ENCODE results near the gene NAT16. TPM values are rescaled to one million over a fixed set of nuclear protein-coding genes. Genes with fewer than 3 reads are reported as not detected.

The NAT16 gene
- total and polyA plus RNA-seq, 2 of the 4 experiments (the other 2 are of a cell fraction), result 0.05 TPM; not detected in 1

- H2BK15ac ChIP-seq (ENCODE audit: low read depth, low read length), result no peak within 1 kb of the TSS; the same call in 2 of the 3 replicates
- TF ChIP-seq RFX5 (IDR thresholded peaks at IDR 0.05; ENCODE audit: low read depth, low read length) (no peak), CEBPB (IDR thresholded peaks at IDR 0.05; ENCODE audit: low read depth, low read length) (no peak), NFE2L2 (IDR thresholded peaks at IDR 0.05; ENCODE audit: low read depth, low read length) (no peak), ELK1 (IDR thresholded peaks at IDR 0.05; ENCODE audit: borderline replicate concordance, low read depth, low read length) (no peak), MXI1 (IDR thresholded peaks at IDR 0.05; ENCODE audit: borderline replicate concordance, low read depth, low read length) (0 out of 2 replicates have a peak, but pooled peaks have one; percentile 11), USF2 (IDR thresholded peaks at IDR 0.05; ENCODE audit: low read depth, low read length) (0 out of 2 replicates have a peak, but pooled peaks have one; percentile 21), CHD1 (IDR thresholded peaks at IDR 0.05; ENCODE audit: low read depth, low read length) (no peak), MAZ (IDR thresholded peaks at IDR 0.05; ENCODE audit: borderline replicate concordance, low read depth, low read length) (peak; percentile 95)
- peak within 1 kb of the TSS; percentile 93 for H3K9ac ChIP-seq (ENCODE audit: low read depth, low read length)
- H3K9me3 ChIP-seq (ENCODE audit: control insufficient read depth, insufficient read depth, low read length), result no peaks in the 10 kb centered on the region
- in situ Hi-C loops (cut with MboI; ENCODE audit: low sequenced_read_pairs) (no loop called here), intact Hi-C loops (cut with micrococcal nuclease) (no loop called here), dilution Hi-C loops (cut with HindIII; ENCODE audit: low sequenced_read_pairs, unreplicated experiment) (no loop called here)
- H3K56ac ChIP-seq (ENCODE audit: extremely low read depth, insufficient read depth, low read length), result peak within 1 kb of the TSS; percentile 71
- H4K91ac ChIP-seq (ENCODE audit: insufficient read depth, low read depth, low read length), result peak within 1 kb of the TSS; percentile 88
- WGBS, 2 experiments (ENCODE audit: extremely low coverage in 2 of 2, insufficient read length in 1 of 2), result 2% methylated on average over 19 of the region's 51 CpGs; no CpG with 5 or more reads in 1 of the 2 experiments
- peak within 1 kb of the TSS; percentile 86 for H3K18ac ChIP-seq (ENCODE audit: low read depth, low read length)
- H4K5ac ChIP-seq (ENCODE audit: low read depth, low read length), result peak within 1 kb of the TSS; percentile 39
- peak within 1 kb of the TSS; percentile 78 for H3K14ac ChIP-seq (replicated peaks; ENCODE audit: low read depth, low read length)
- H3K4ac ChIP-seq (ENCODE audit: low read depth, low read length), result peak within 1 kb of the TSS; percentile 84
- peaks cover 2% of the 10 kb centered on the region; the same call in 1 of the 2 replicates for H3K4me1 ChIP-seq (ENCODE audit: control insufficient read depth, insufficient read depth, low read length)
- H3K9me1 ChIP-seq (ENCODE audit: insufficient read depth, low read length), result peaks cover under 1% of the 10 kb centered on the region
- H3K79me1 ChIP-seq (ENCODE audit: low read depth in 1 of 2, low read length in 2 of 2), result peaks cover 10 to 31% of the 10 kb centered on the region in 2 experiments
- H4K8ac ChIP-seq (ENCODE audit: low read depth in 2 of 2, low read length in 2 of 2), result peak within 1 kb of the TSS; percentile 66 to 95
- ChIA-PET CTCF (interaction anchor here (1.0 kb wide), 1 partner anchor 10 kb away, joined by 3 read pairs; no protein-coding TSS in a partner anchor), POLR2A (ENCODE audit: unreplicated experiment) (no interaction called here)
- peak within 1 kb of the TSS; percentile 82 for H3K23ac ChIP-seq (ENCODE audit: low read depth, low read length)
- BruUV-seq (replicated peaks), result no TSS peak
- DNase-seq (peak; percentile 92), ATAC-seq (ENCODE audit: low read depth) (peak; percentile 96)
- H2BK5ac ChIP-seq (ENCODE audit: low read depth, low read length, poor library complexity, severe bottlenecking), result peak within 1 kb of the TSS; percentile 67
- H3K27me3 ChIP-seq (ENCODE audit: control insufficient read depth, insufficient read depth, low read length), result peaks cover 4% of the 10 kb centered on the region
- peak within 1 kb of the TSS; percentile 75 for H3K27ac ChIP-seq (ENCODE audit: insufficient read depth, low read length)
- H2AK9ac ChIP-seq (replicated peaks; ENCODE audit: low read depth, low read length, poor library complexity), result peak within 1 kb of the TSS; percentile 97
- peak within 1 kb of the TSS; percentile 87 for H3K4me2 ChIP-seq (ENCODE audit: low read depth, low read length)
- 0 out of 2 replicates have a peak within 1 kb of the TSS, but pooled peaks have one; percentile 23 for H2BK120ac ChIP-seq (ENCODE audit: low read depth, low read length)
- H2BK20ac ChIP-seq (ENCODE audit: low read depth, low read length), result no peak within 1 kb of the TSS
- peaks cover 19% of the 10 kb centered on the region for H3K36me3 ChIP-seq (ENCODE audit: control insufficient read depth, insufficient read depth, low read length)
- peak within 1 kb of the TSS; percentile 76 for H2AK5ac ChIP-seq (ENCODE audit: low read depth, low read length)
- peak within 1 kb of the TSS; percentile 84 for H3K4me3 ChIP-seq (ENCODE audit: insufficient read depth, low read depth, low read length)
- H2AFZ ChIP-seq (replicated peaks; ENCODE audit: low read length, poor library complexity), result peak within 1 kb of the TSS; percentile 92
- no peaks in the 10 kb centered on the region for H4K20me1 ChIP-seq (ENCODE audit: insufficient read depth, low read length)
Observed at GRCh38 chr7:101153969-101154692, 26.0 kb downstream of the NAT16 start, which contains the start of gene AP1S1. AP1S1 (plus strand) TSS chr7:101154476; CDS start chr7:101154515, 39 bp downstream.
